CD8-positive, alpha-beta memory T cell (primary cell): ENCODE data around the gene ARMC2. TPM values are rescaled to one million over a fixed set of nuclear protein-coding genes. Genes with fewer than 3 reads are reported as not detected.

ENCODE experiments used
- CTCF ChIA-PET: fragments of 350-600 bp; sonication (Branson Sonifier 250); formaldehyde crosslinking; loops from one replicate; lab custom pipeline; 2021; ENCODE audit warnings: antibody characterized with exemption; lab: Charles Lee
- POLR2A ChIA-PET: fragments of 350-600 bp; sonication (Branson Sonifier 250); formaldehyde crosslinking; loops from one replicate; lab custom pipeline; 2021; ENCODE audit warnings: antibody characterized with exemption; lab: Charles Lee
- DNase-seq, 5 donors: peaks; one replicate each; pipeline versions ENCODE4 v3.0.0 to v3.0.0-alpha.2; 2020 to 2022; ENCODE audit warnings: mixed read lengths in 1 of 5
- H3K27ac ChIP-seq: one replicate; pipeline ENCODE4 v1.7.0; 2013; ENCODE audit warnings: low read depth, mild to moderate bottlenecking, low read length, moderate library complexity
- H3K27me3 ChIP-seq: 2 replicates; pipeline ENCODE4 v1.7.0; 2013; ENCODE audit warnings: low read length, mild to moderate bottlenecking; ENCODE audit not compliant: insufficient read depth, poor library complexity, severe bottlenecking
- H3K36me3 ChIP-seq: 2 replicates; pipeline ENCODE4 v1.7.0; 2013; ENCODE audit warnings: mild to moderate bottlenecking, low read length, moderate library complexity; ENCODE audit not compliant: insufficient read depth
- H3K4me1 ChIP-seq: 2 replicates; pipeline ENCODE4 v1.7.0; 2013; ENCODE audit warnings: mild to moderate bottlenecking, low read length, moderate library complexity; ENCODE audit not compliant: insufficient read depth
- H3K4me3 ChIP-seq: 2 replicates; pipeline ENCODE4 v1.7.0; 2013; ENCODE audit warnings: mild to moderate bottlenecking, low read length
- H3K9me3 ChIP-seq: 2 replicates; pipeline ENCODE4 v1.7.0; 2013; ENCODE audit warnings: mild to moderate bottlenecking, low read length
- H3K27ac Mint-ChIP-seq, 8 donors: one replicate each; pipeline ENCODE4 v1.8.0; 2020 to 2021; ENCODE audit warnings: mixed read lengths in 8 of 8, mild to moderate bottlenecking in 6 of 8, inconsistent platforms in 3 of 8, moderate library complexity in 3 of 8
- H3K27me3 Mint-ChIP-seq, 2 donors: one replicate each; pipeline ENCODE4 v1.8.0; 2020 to 2021; ENCODE audit warnings: mixed read lengths in 2 of 2, mild to moderate bottlenecking in 1 of 2, moderate library complexity in 1 of 2
- H3K36me3 Mint-ChIP-seq, 3 donors: one replicate each; pipeline ENCODE4 v1.8.0; 2020 to 2021; ENCODE audit warnings: mixed read lengths in 3 of 3, inconsistent platforms in 1 of 3, mild to moderate bottlenecking in 1 of 3
- H3K4me1 Mint-ChIP-seq, 3 donors: one replicate each; pipeline ENCODE4 v1.8.0; 2020 to 2021; ENCODE audit warnings: mixed read lengths in 3 of 3, inconsistent platforms in 1 of 3, mild to moderate bottlenecking in 1 of 3
- H3K4me3 Mint-ChIP-seq, 7 donors: one replicate each; pipeline ENCODE4 v1.8.0; 2020 to 2021; ENCODE audit warnings: mixed read lengths in 7 of 7, mild to moderate bottlenecking in 6 of 7, moderate library complexity in 4 of 7, inconsistent platforms in 2 of 7
- H3K9me3 Mint-ChIP-seq, 5 donors: one replicate each; pipeline ENCODE4 v1.8.0; 2020 to 2022; ENCODE audit warnings: mixed read lengths in 5 of 5, mild to moderate bottlenecking in 3 of 5, moderate library complexity in 2 of 5, inconsistent platforms in 1 of 5
- polyA plus RNA-seq: library from polyadenylated mRNA; unstranded; fragments of 300-500 nt; fragmentation: Illumina TruSeq; gene quantifications from one replicate; pipeline ENCODE4 v1.2.3, GENCODE V29; 2021
- total RNA-seq, 2 experiments: library from RNA; stranded (reverse); gene quantifications; one replicate each; pipeline ENCODE4 v1.2.3, GENCODE V29; 2021

ARMC2 gene
- total and polyA plus RNA-seq, 3 experiments from 2014 or later = 6.1 to 6.7 (median 6.2) TPM

DNA sequence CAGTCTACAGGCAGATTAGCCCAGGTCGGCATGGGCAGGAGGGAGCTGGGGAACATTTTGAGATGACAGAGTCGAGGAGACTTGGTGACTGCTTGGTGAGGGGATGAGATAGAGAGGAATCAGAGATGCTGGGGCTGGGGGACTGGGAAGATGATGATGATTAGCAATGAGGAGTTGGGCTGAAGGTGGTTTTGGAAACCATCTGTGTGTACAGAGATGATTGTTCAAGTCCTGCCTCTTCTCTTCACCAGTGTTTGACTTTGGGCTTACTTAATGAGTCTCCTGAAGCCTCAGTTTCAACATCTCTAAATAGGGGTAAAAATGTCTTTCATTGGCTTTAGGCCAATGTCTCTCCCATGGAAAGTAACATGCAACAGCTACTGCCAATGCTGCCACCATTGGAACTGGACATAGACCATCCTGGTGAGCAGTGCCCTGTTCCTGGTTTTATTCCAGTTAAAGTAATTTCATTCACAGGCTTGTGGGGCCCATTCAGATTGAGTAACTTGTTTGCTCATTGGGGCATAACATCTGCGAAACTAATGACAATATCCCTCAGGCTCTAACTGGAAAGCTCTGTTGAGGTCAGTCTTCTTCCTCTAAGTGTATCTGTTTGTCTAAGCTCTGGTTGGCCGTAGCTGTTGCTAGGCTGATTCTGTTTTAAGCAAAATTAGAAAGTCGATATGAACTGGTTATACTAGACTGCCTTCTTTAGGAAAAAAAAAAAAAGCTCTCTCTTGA is 99.1 kb downstream of the ARMC2 start:
- H3K36me3 Mint-ChIP-seq = peaks cover 0 to 2% (median 0%) of the 10 kb centered on the region in 3 donors
- H3K4me3 Mint-ChIP-seq = no peak overlapping the region
- H3K27ac Mint-ChIP-seq = peak overlapping the region in 2 of 8 donors; percentile 15 to 63
- no peak for DNase-seq
- Histone ChIP-seq H3K27ac (no peak overlapping the region), H3K4me3 (no peak overlapping the region), H3K9me3 (no peaks in the 10 kb centered on the region), H3K27me3 (no peaks in the 10 kb centered on the region), H3K36me3 (no peaks in the 10 kb centered on the region), H3K4me1 (peaks cover 18% of the 10 kb centered on the region)
- H3K4me1 Mint-ChIP-seq = peaks cover 24 to 43% (median 39%) of the 10 kb centered on the region in 3 donors
- no peaks in the 10 kb centered on the region for H3K27me3 Mint-ChIP-seq
- CTCF ChIA-PET = no interaction called here
- POLR2A ChIA-PET = no interaction called here
- no peaks in the 10 kb centered on the region for H3K9me3 Mint-ChIP-seq

DNA sequence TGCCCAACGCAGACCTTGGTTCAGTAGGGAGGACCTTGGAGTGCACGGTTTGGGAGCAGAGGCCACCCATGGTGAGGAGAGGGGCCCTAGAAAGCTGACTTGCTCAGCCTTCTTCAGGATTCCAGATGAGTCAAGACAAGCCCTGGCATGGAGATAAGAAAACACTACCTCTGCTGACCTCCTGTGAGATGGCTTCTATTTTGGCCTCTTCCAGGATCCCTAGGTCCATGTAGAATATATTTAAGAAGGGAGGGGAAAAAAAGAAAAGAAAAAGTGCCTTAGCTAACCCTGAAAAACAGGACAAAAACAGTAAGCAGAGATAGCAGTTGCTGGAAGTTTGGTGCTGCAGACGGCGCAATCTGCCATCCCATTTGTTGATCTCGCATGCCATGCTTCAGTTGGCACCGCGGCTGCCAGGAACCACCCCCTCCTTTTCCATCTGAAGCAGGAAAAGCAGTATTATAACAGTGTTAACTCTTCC is 100.0 kb downstream of the ARMC2 start:
- Mint-ChIP-seq H3K9me3 (no peaks in the 10 kb centered on the region), H3K27me3 (no peaks in the 10 kb centered on the region), H3K27ac (no peak overlapping the region), H3K36me3 (peaks cover 0 to 5% (median 0%) of the 10 kb centered on the region in 3 donors), H3K4me1 (peaks cover 15 to 34% (median 30%) of the 10 kb centered on the region in 3 donors), H3K4me3 (no peak overlapping the region)
- Histone ChIP-seq H3K9me3 (no peaks in the 10 kb centered on the region), H3K4me3 (no peak overlapping the region), H3K36me3 (no peaks in the 10 kb centered on the region), H3K4me1 (peaks cover 10% of the 10 kb centered on the region), H3K27me3 (no peaks in the 10 kb centered on the region), H3K27ac (no peak overlapping the region)
- DNase-seq = no peak
- ChIA-PET CTCF (no interaction called here), POLR2A (no interaction called here)

DNA sequence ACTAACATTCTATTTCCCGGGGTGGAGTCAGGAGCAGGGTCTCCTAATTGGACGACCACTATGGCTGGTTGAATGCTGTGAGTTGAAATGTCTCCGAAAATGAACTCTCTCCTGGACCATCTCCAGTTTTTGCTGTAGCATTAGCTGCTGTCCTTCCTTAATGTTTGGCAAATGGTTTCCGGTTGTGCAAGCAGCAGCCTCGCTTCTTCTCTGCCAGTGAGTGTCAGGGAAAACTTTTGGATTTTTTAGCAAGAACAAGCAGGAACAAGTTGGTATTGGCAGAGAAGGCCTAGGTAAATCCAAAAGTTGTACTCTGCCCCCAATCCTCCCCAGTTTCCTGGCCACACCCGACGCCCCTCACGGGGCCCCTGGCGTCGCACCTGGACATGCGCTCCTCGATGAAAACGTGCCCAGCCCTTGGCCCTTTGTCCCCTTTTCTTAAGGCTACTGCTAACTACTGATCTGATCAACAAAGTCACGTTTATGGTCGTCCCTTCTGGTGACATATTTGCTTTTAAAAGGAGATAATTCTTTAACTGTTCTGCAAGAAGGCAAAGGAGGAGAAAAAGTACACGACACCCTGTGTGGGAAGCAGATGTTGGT is 103.2 kb downstream of the ARMC2 start:
- no peak for DNase-seq
- ChIA-PET CTCF (no interaction called here), POLR2A (no interaction called here)
- H3K4me1 ChIP-seq = no peaks in the 10 kb centered on the region
- no peaks in the 10 kb centered on the region for H3K9me3 ChIP-seq
- Mint-ChIP-seq H3K27ac (peak overlapping the region in 2 of 8 donors; percentile 2 to 82), H3K9me3 (no peaks in the 10 kb centered on the region), H3K4me1 (peaks cover 11 to 23% (median 16%) of the 10 kb centered on the region in 3 donors), H3K4me3 (no peak overlapping the region), H3K27me3 (no peaks in the 10 kb centered on the region), H3K36me3 (peaks cover 0 to 5% (median 1%) of the 10 kb centered on the region in 3 donors)
- H3K36me3 ChIP-seq = no peaks in the 10 kb centered on the region
- H3K27me3 ChIP-seq = no peaks in the 10 kb centered on the region
- H3K4me3 ChIP-seq = no peak overlapping the region
- H3K27ac ChIP-seq = no peak overlapping the region

DNA sequence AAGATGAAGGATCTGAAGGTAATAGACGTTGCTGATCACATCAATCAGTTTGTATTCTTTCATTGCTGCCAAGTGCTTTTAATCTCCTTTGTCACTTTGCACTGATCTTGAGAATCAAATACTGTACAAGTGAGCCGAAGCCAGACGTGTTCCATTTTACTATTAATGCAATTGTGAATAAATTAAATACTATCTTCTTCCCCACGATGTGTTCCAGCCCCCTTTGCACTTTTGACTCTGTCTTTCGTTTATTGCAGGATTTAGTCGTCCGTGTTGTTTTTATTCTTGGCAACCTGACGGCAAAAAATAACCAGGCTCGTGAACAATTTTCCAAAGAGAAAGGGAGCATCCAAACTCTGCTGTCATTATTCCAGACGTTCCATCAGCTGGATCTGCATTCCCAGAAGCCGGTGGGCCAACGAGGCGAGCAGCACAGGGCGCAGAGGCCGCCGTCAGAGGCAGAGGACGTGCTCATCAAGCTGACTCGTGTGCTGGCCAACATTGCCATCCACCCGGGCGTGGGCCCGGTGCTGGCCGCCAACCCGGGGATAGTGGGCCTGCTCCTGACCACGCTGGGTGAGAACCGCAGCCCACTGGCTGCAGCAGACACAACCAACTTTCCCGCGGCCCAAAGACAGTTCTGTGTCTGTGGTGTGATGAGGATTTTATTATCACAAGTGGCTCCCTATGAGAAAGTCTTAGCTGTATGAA is 104.7 kb downstream of the ARMC2 start:
- Mint-ChIP-seq H3K4me1 (peaks cover 6 to 15% (median 9%) of the 10 kb centered on the region in 3 donors), H3K27ac (peak overlapping the region in 1 of 8 donors; percentile 13), H3K27me3 (no peaks in the 10 kb centered on the region), H3K9me3 (no peaks in the 10 kb centered on the region), H3K4me3 (no peak overlapping the region), H3K36me3 (peaks cover 0 to 3% (median 1%) of the 10 kb centered on the region in 3 donors)
- Histone ChIP-seq H3K27me3 (no peaks in the 10 kb centered on the region), H3K27ac (no peak overlapping the region), H3K36me3 (no peaks in the 10 kb centered on the region), H3K4me1 (no peaks in the 10 kb centered on the region), H3K4me3 (no peak overlapping the region), H3K9me3 (no peaks in the 10 kb centered on the region)
- ChIA-PET POLR2A (no interaction called here), CTCF (no interaction called here)
- DNase-seq = no peak

DNA sequence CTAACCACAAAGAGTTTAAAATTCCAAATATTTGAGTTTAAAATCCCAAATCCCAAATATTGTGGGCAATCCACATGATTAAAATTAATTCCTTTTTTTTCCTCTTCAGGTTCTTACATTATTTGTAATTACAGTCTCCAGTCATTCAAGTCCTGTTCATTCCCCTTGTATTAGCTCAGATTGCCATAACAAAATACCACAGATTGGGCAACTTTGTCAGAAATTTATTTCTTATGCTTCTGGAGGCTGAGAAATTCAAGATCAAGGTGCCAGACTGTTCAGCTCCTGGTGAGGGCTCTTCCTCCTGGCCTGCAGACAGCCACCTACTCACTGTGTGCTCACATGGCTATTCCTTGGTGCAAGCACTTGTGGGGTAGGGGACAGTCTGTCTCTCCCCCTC is 105.5 kb downstream of the ARMC2 start:
- Histone ChIP-seq H3K9me3 (no peaks in the 10 kb centered on the region), H3K36me3 (no peaks in the 10 kb centered on the region), H3K27me3 (no peaks in the 10 kb centered on the region), H3K4me1 (no peaks in the 10 kb centered on the region), H3K4me3 (no peak overlapping the region), H3K27ac (no peak overlapping the region)
- Mint-ChIP-seq H3K4me1 (peaks cover 8 to 21% (median 14%) of the 10 kb centered on the region in 3 donors), H3K27me3 (no peaks in the 10 kb centered on the region), H3K4me3 (no peak overlapping the region), H3K9me3 (no peaks in the 10 kb centered on the region), H3K36me3 (peaks cover 0 to 3% (median 1%) of the 10 kb centered on the region in 3 donors), H3K27ac (no peak overlapping the region)
- CTCF ChIA-PET = no interaction called here
- POLR2A ChIA-PET = no interaction called here
- no peak for DNase-seq

DNA sequence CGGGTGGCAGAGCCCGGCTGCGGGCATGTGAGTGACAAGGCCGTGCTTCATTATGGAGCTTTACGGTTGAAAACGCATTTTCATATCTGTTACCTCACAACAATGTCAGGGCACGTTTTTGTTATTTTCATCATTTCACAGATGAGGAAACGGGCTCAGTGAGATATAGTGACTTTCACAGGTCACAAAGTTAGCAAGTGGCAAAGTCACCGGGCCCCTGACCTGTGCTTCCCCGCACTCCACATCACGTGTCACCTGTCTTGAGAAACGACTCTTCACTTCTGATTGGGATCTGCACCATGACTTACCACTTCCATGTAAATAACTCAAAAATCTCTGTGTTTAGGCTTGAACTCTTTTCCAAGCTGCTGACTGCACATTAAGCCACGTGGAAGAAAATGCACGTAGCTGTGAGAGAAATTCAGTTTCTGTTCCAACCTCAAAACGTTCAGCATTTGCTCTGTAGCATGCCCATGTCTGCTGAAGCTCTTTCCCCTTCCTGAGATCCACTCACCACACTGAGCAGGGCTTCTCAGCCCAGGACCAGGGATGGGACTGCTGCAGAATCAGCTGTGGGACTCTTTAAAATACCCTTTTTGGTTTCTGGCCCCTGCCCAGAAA is 107.2 kb downstream of the ARMC2 start:
- Histone ChIP-seq H3K27ac (no peak overlapping the region), H3K27me3 (no peaks in the 10 kb centered on the region), H3K4me3 (no peak overlapping the region), H3K9me3 (no peaks in the 10 kb centered on the region), H3K36me3 (no peaks in the 10 kb centered on the region), H3K4me1 (no peaks in the 10 kb centered on the region)
- CTCF ChIA-PET = interaction anchor here (0.7 to 1.6 kb wide), 4 partner anchors 13 to 130 kb away, joined by 3 to 4 read pairs (median 3); no protein-coding TSS in a partner anchor
- H3K4me1 Mint-ChIP-seq = peaks cover 18 to 34% (median 28%) of the 10 kb centered on the region in 3 donors
- POLR2A ChIA-PET = no interaction called here
- H3K27ac Mint-ChIP-seq = peak overlapping the region in 4 of 8 donors; percentile 9 to 94 (median 34)
- H3K27me3 Mint-ChIP-seq = no peaks in the 10 kb centered on the region
- peaks cover 0 to 3% (median 1%) of the 10 kb centered on the region in 3 donors for H3K36me3 Mint-ChIP-seq
- H3K9me3 Mint-ChIP-seq = no peaks in the 10 kb centered on the region
- DNase-seq = no peak
- peak overlapping the region in 2 of 7 donors; percentile 7 to 58 for H3K4me3 Mint-ChIP-seq

DNA sequence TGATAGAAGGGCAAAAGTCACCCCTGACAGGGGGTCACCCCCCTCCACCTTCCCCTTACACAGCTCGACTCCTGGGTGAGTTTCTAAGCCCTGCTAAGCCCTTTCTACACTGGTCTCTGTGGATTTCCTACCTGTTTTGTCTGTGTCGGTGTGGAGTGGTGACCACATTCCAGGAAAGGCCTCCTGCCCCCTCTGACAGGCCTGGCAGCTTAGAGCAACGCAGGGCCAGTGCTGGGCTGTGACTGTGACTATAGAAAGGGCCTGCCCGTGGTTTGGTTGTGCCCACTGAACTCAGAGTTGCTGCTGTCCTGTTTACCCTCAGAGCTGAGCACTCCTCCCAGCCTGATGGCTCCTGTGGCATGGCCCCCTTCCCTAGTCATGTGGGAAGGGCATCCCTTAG is 109.0 kb downstream of the ARMC2 start:
- no peak for DNase-seq
- Mint-ChIP-seq H3K4me3 (no peak overlapping the region), H3K27me3 (no peaks in the 10 kb centered on the region), H3K4me1 (peaks cover 19 to 34% (median 29%) of the 10 kb centered on the region in 3 donors), H3K27ac (peak overlapping the region in 2 of 8 donors; percentile 19 to 22), H3K9me3 (no peaks in the 10 kb centered on the region), H3K36me3 (peaks cover 0 to 3% (median 1%) of the 10 kb centered on the region in 3 donors)
- ChIA-PET CTCF (no interaction called here), POLR2A (no interaction called here)
- Histone ChIP-seq H3K27ac (no peak overlapping the region), H3K4me1 (no peaks in the 10 kb centered on the region), H3K9me3 (no peaks in the 10 kb centered on the region), H3K4me3 (no peak overlapping the region), H3K36me3 (no peaks in the 10 kb centered on the region), H3K27me3 (no peaks in the 10 kb centered on the region)
